Upper lobe of left lung (tissue), 6 donors: Measurements from ENCODE around the gene FXR2. TPM values are rescaled to one million over a fixed set of nuclear protein-coding genes. Genes with fewer than 3 reads are reported as not detected.

Source experiments
- ATAC-seq, 2 donors: fragments of 200-7000 bp; cut with Tn5 transposase; one replicate each; pipeline ENCODE4 v1.9.1; 2022; ENCODE audit warnings: mild to moderate bottlenecking in 2 of 2, moderate library complexity in 2 of 2; ENCODE audit not compliant: low FRiP score in 2 of 2
- DNase-seq, 2 donors: peaks; one replicate each; pipeline ENCODE4 v3.0.0-alpha.2; 2019 to 2020
- H3K27ac ChIP-seq, 4 donors: fragments of 200-600 bp; sonication (generic); one replicate each; pipeline ENCODE4 v1.5.1; 2016 to 2019
- H3K27me3 ChIP-seq, 4 donors: fragments of 200-600 bp; sonication (generic); one replicate each; pipeline ENCODE4 v1.5.1; 2017 to 2019
- H3K36me3 ChIP-seq, 4 donors: fragments of 200-600 bp; sonication (generic); one replicate each; pipeline ENCODE4 v1.5.1; 2016 to 2019
- H3K4me1 ChIP-seq, 4 donors: fragments of 200-600 bp; sonication (generic); one replicate each; pipeline ENCODE4 v1.5.1; 2018 to 2019
- H3K4me3 ChIP-seq, 4 donors: fragments of 200-600 bp; sonication (generic); one replicate each; pipeline ENCODE4 v1.5.1; 2017 to 2019; ENCODE audit warnings: mild to moderate bottlenecking in 2 of 4, moderate library complexity in 1 of 4
- H3K9me3 ChIP-seq, 4 donors: fragments of 200-600 bp; sonication (generic); one replicate each; pipeline ENCODE4 v1.5.1; 2018 to 2019
- CTCF ChIP-seq, 6 experiments: fragments of 450-650 bp in 4 of 6; fragments of 200-600 bp in 2 of 6; sonication (generic) in 2 of 6; IDR thresholded peaks; one replicate each; pipeline ENCODE4 v1.5.1; 2016 to 2019; ENCODE audit warnings: antibody characterized with exemption in 6 of 6
- EP300 ChIP-seq, 4 donors: sonication (generic); formaldehyde crosslinking; IDR thresholded peaks; one replicate each; pipeline ENCODE4 v1.5.1; 2017; ENCODE audit warnings: antibody characterized with exemption in 4 of 4, control low read depth in 2 of 4
- POLR2A ChIP-seq, 4 donors: fragments of 450-650 bp; IDR thresholded peaks; one replicate each; pipeline ENCODE4 v1.5.1; 2016 to 2017; ENCODE audit warnings: antibody characterized with exemption in 4 of 4, mild to moderate bottlenecking in 2 of 4
- POLR2AphosphoS5 ChIP-seq, 2 donors: sonication (generic); formaldehyde crosslinking; IDR thresholded peaks; one replicate each; pipeline ENCODE4 v1.5.1; 2017; ENCODE audit warnings: antibody characterized with exemption in 2 of 2
- WGBS, 2 donors: methylation state at CpG; one replicate each; pipeline ENCODE4 v1.1.5; 2017 to 2018; 5-methylcytosine and 5-hydroxymethylcytosine counted together
- total RNA-seq, 6 donors: library from RNA; depleted of rRNA in 4 of 6; stranded (reverse); fragments of >200 nt in 4 of 6; gene quantifications; one replicate each; pipeline versions ENCODE4 v1.1.0 to v1.2.1, GENCODE V29; 2016 to 2021
- donor health status: DM: no; HTN: no; CAD: no; lungs with moderate emphysema.
- donor health status: DM: no; HTN: yes; CAD: no; lungs with severe emphysema.

FXR2 gene
- total RNA-seq, 6 donors from 2014 or later: 35.6 to 46.1 (median 38.4) TPM

- 79 to 87% methylated on average over 14 of the region's 14 CpGs for WGBS, 2 donors
- H3K36me3 ChIP-seq: peaks cover 44 to 55% (median 49%) of the 10 kb centered on the region in 4 donors
- DNase-seq: no peak
- TF ChIP-seq EP300 (IDR thresholded peaks at IDR 0.05) (no peak), POLR2A (IDR thresholded peaks at IDR 0.05) (no peak), CTCF (IDR thresholded peaks at IDR 0.05) (no peak), POLR2AphosphoS5 (IDR thresholded peaks at IDR 0.05) (no peak)
- H3K27me3 ChIP-seq: no peaks in the 10 kb centered on the region
- peak overlapping the region in 1 of 4 donors; percentile 75 for H3K4me3 ChIP-seq
- peaks cover 55 to 79% (median 69%) of the 10 kb centered on the region in 4 donors for H3K4me1 ChIP-seq
- H3K9me3 ChIP-seq: no peaks in the 10 kb centered on the region
- ATAC-seq: no peak
- no peak overlapping the region for H3K27ac ChIP-seq
Measured at GRCh38 chr17:7576432-7576937, 38.2 kb downstream of the FXR2 start.

GRCh38 chr17:7575959-7576358 is 38.7 kb downstream of the FXR2 start:
- peak overlapping the region in 1 of 4 donors; percentile 75 for H3K4me3 ChIP-seq
- TF ChIP-seq EP300 (IDR thresholded peaks at IDR 0.05) (no peak), POLR2A (IDR thresholded peaks at IDR 0.05) (no peak), POLR2AphosphoS5 (IDR thresholded peaks at IDR 0.05) (no peak), CTCF (IDR thresholded peaks at IDR 0.05) (no peak)
- peaks cover 44 to 58% (median 52%) of the 10 kb centered on the region in 4 donors for H3K36me3 ChIP-seq
- ATAC-seq (no peak), DNase-seq (no peak)
- WGBS, 2 donors: 78 to 89% methylated on average over 7 of the region's 7 CpGs
- H3K4me1 ChIP-seq: peaks cover 57 to 75% (median 67%) of the 10 kb centered on the region in 4 donors
- peak overlapping the region in 1 of 4 donors; percentile 97 for H3K27ac ChIP-seq
- H3K9me3 ChIP-seq: no peaks in the 10 kb centered on the region
- no peaks in the 10 kb centered on the region for H3K27me3 ChIP-seq

- no peak for ATAC-seq
- H3K4me1 ChIP-seq: peaks cover 55 to 71% (median 64%) of the 10 kb centered on the region in 4 donors
Measured at GRCh38 chr17:7575481-7575883, 39.2 kb downstream of the FXR2 start.

GRCh38 chr17:7574176-7574953 is 40.3 kb downstream of the FXR2 start:
- Histone ChIP-seq H3K9me3 (no peaks in the 10 kb centered on the region), H3K36me3 (peaks cover 44 to 73% (median 62%) of the 10 kb centered on the region in 4 donors), H3K27ac (peak overlapping the region; percentile 97 to 100 (median 98)), H3K27me3 (no peaks in the 10 kb centered on the region), H3K4me3 (peak overlapping the region; percentile 75 to 100 (median 82)), H3K4me1 (peaks cover 44 to 61% (median 53%) of the 10 kb centered on the region in 4 donors)
- TF ChIP-seq CTCF (IDR thresholded peaks at IDR 0.05) (no peak), POLR2AphosphoS5 (IDR thresholded peaks at IDR 0.05) (peak in 1 of 2 donors; percentile 6)
- no peak for ATAC-seq
- no peak for DNase-seq
- 24 to 31% methylated on average over 14 to 15 of the region's 15 CpGs for WGBS, 2 donors

More at GRCh38 chr17:7575481-7575883, 39.2 kb downstream of the FXR2 start:
- Histone ChIP-seq H3K27ac (peak overlapping the region in 2 of 4 donors; percentile 34 to 97), H3K36me3 (peaks cover 44 to 63% (median 57%) of the 10 kb centered on the region in 4 donors), H3K27me3 (no peaks in the 10 kb centered on the region), H3K4me3 (peak overlapping the region in 1 of 4 donors; percentile 75), H3K9me3 (no peaks in the 10 kb centered on the region)
- DNase-seq: no peak
- WGBS, 2 donors: 82% methylated on average over 1 of the region's 1 CpG; no CpG with 5 or more reads in 1 of the 2 donors
- TF ChIP-seq POLR2AphosphoS5 (IDR thresholded peaks at IDR 0.05): no peak

GRCh38 chr17:7573324-7574080 is 41.2 kb downstream of the FXR2 start:
- H3K4me1 ChIP-seq: peaks cover 35 to 53% (median 45%) of the 10 kb centered on the region in 4 donors
- DNase-seq (peak; percentile 92 to 96), ATAC-seq (peak; percentile 83 to 90)
- peak overlapping the region; percentile 97 to 100 (median 98) for H3K27ac ChIP-seq
- H3K9me3 ChIP-seq: no peaks in the 10 kb centered on the region
- H3K36me3 ChIP-seq: peaks cover 42 to 71% (median 62%) of the 10 kb centered on the region in 4 donors
- peak overlapping the region; percentile 75 to 100 (median 82) for H3K4me3 ChIP-seq
- 0% methylated on average over 12 to 42 of the region's 71 CpGs for WGBS, 2 donors
- H3K27me3 ChIP-seq: no peaks in the 10 kb centered on the region
- TF ChIP-seq POLR2A (IDR thresholded peaks at IDR 0.05): peak in 1 of 4 donors; percentile 44
- peak; percentile 94 to 96 for TF ChIP-seq POLR2AphosphoS5 (IDR thresholded peaks at IDR 0.05)
- peak in 1 of 6 experiments; percentile 5 for TF ChIP-seq CTCF (IDR thresholded peaks at IDR 0.05)
- TF ChIP-seq EP300 (IDR thresholded peaks at IDR 0.05): peak in 1 of 4 donors; percentile 89
